Smooth muscle cell (in vitro differentiated cells): Measurements from ENCODE around the gene CST11. TPM values are rescaled to one million over a fixed set of nuclear protein-coding genes. Genes with fewer than 3 reads are reported as not detected.

ENCODE experiments used
- DNase-seq: peaks from one replicate; lab custom pipeline; 2025; ENCODE audit not compliant: unreplicated experiment; lab: John Stamatoyannopoulos, UW
- H2AFZ ChIP-seq: fragments of 200-600 bp; sonication (generic); 2 replicates; pipeline ENCODE4 v1.6.0; 2016; ENCODE audit warnings: antibody characterized with exemption, low read depth, mild to moderate bottlenecking
- H3F3A ChIP-seq: fragments of 200-600 bp; sonication (generic); 2 replicates; pipeline ENCODE4 v1.6.0; 2017; ENCODE audit warnings: antibody characterized with exemption, low read depth
- H3K27ac ChIP-seq: fragments of 200-600 bp; sonication (generic); 2 replicates; pipeline ENCODE4 v1.5.1; 2016; ENCODE audit warnings: low read depth, mild to moderate bottlenecking
- H3K27me3 ChIP-seq: fragments of 200-600 bp; sonication (generic); 2 replicates; pipeline ENCODE4 v1.6.1; 2016; ENCODE audit warnings: low read depth, mild to moderate bottlenecking
- H3K36me3 ChIP-seq: fragments of 200-600 bp; sonication (generic); 2 replicates; pipeline ENCODE4 v1.5.1; 2016; ENCODE audit warnings: low read depth
- H3K4me1 ChIP-seq: fragments of 200-600 bp; sonication (generic); 2 replicates; pipeline ENCODE4 v1.5.1; 2016; ENCODE audit warnings: low read depth
- H3K4me2 ChIP-seq: fragments of 200-600 bp; sonication (generic); 2 replicates; pipeline ENCODE4 v1.6.0; 2016; ENCODE audit warnings: mild to moderate bottlenecking
- H3K4me3 ChIP-seq: fragments of 200-600 bp; sonication (generic); 2 replicates; pipeline ENCODE4 v1.5.1; 2016; ENCODE audit warnings: mild to moderate bottlenecking
- H3K79me2 ChIP-seq: fragments of 200-600 bp; sonication (generic); 2 replicates; pipeline ENCODE4 v1.6.0; 2016; ENCODE audit warnings: low read depth, mild to moderate bottlenecking
- H3K9ac ChIP-seq: fragments of 200-600 bp; sonication (generic); 2 replicates; pipeline ENCODE4 v1.6.0; 2016; ENCODE audit warnings: low read depth
- H3K9me3 ChIP-seq: fragments of 200-600 bp; sonication (generic); replicated peaks from 2 replicates; pipeline ENCODE4 v1.5.1; 2016; ENCODE audit warnings: low read depth
- H4K20me1 ChIP-seq: fragments of 200-600 bp; sonication (generic); 2 replicates; pipeline ENCODE4 v1.6.0; 2016; ENCODE audit warnings: low read depth
- WGBS: methylation state at CpG from one replicate; pipeline ENCODE4 v1.1.7; 2016; ENCODE audit warnings: low lambda C conversion rate; 5-methylcytosine and 5-hydroxymethylcytosine counted together
- polyA plus RNA-seq: library from polyadenylated mRNA; unstranded; fragments of >200 nt; fragmentation: Nextera tagmentation; extraction: Ambion mirVana; gene quantifications from 2 replicates; pipeline ENCODE4 v1.2.1, GENCODE V29; 2016
- total RNA-seq: library from RNA; depleted of rRNA; stranded (reverse); fragments of >200 nt; gene quantifications from 2 replicates; pipeline ENCODE4 v1.2.3, GENCODE V29; 2014
- TF ChIP-seq, protein P1 (sequence below): fragments of 200-600 bp; sonication (generic); IDR thresholded peaks from 2 replicates; pipeline ENCODE4 v1.5.1; 2017; ENCODE audit warnings: borderline replicate concordance, mild to moderate bottlenecking, antibody characterized with exemption; ENCODE audit not compliant: insufficient read depth, poor library complexity, severe bottlenecking

The CST11 gene
- total and polyA plus RNA-seq, 2 experiments from 2014 or later: not detected

GRCh38 chr20:23433628-23434027 lies 19.0 kb downstream of the CST11 start:
- H3K4me1 ChIP-seq: no peaks in the 10 kb centered on the region
- WGBS: 92% methylated on average over 3 of the region's 3 CpGs
- no peaks in the 10 kb centered on the region for H3F3A ChIP-seq
- DNase-seq: no peak
- H3K4me2 ChIP-seq: no peak overlapping the region
- no peaks in the 10 kb centered on the region for H3K27me3 ChIP-seq
- H3K4me3 ChIP-seq: no peak overlapping the region
- no peak overlapping the region for H2AFZ ChIP-seq
- H3K9ac ChIP-seq: no peak overlapping the region
- H3K79me2 ChIP-seq: no peaks in the 10 kb centered on the region
- no peaks in the 10 kb centered on the region for H3K9me3 ChIP-seq
- TF ChIP-seq, protein P1, sequence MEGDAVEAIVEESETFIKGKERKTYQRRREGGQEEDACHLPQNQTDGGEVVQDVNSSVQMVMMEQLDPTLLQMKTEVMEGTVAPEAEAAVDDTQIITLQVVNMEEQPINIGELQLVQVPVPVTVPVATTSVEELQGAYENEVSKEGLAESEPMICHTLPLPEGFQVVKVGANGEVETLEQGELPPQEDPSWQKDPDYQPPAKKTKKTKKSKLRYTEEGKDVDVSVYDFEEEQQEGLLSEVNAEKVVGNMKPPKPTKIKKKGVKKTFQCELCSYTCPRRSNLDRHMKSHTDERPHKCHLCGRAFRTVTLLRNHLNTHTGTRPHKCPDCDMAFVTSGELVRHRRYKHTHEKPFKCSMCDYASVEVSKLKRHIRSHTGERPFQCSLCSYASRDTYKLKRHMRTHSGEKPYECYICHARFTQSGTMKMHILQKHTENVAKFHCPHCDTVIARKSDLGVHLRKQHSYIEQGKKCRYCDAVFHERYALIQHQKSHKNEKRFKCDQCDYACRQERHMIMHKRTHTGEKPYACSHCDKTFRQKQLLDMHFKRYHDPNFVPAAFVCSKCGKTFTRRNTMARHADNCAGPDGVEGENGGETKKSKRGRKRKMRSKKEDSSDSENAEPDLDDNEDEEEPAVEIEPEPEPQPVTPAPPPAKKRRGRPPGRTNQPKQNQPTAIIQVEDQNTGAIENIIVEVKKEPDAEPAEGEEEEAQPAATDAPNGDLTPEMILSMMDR: no peak
- no peak overlapping the region for H3K27ac ChIP-seq
- H4K20me1 ChIP-seq: no peaks in the 10 kb centered on the region
- H3K36me3 ChIP-seq: no peaks in the 10 kb centered on the region

DNA sequence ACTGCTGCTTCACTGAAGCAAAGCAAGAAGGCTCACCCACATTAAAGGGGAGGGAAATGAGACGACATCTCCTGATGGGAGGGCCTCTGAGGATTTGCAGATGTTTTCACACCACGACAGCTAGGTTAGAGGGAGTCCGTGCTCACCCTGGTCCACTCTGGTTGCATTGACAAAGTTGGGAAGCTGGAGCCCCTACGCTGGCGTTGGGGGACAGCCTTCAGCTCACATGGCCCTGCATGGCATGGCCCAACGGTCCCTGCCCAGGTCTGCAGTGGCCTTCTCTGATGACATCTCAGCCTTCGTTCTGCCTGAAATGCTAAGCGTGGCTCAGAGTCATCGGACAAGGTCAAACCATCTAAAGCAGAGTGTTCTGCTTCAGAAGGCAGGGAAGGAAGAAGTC lies 27.5 kb downstream of the CST11 start:
- no peaks in the 10 kb centered on the region for H3K9me3 ChIP-seq
- H3K4me2 ChIP-seq: no peak overlapping the region
- TF ChIP-seq, protein P1: no peak
- H2AFZ ChIP-seq: no peak overlapping the region
- H3K27ac ChIP-seq: no peak overlapping the region
- H3K79me2 ChIP-seq: peaks cover 10% of the 10 kb centered on the region
- no peaks in the 10 kb centered on the region for H3K27me3 ChIP-seq
- no peaks in the 10 kb centered on the region for H3K36me3 ChIP-seq
- H4K20me1 ChIP-seq: no peaks in the 10 kb centered on the region
- H3K9ac ChIP-seq: no peak overlapping the region
- 87% methylated on average over 9 of the region's 9 CpGs for WGBS
- H3K4me3 ChIP-seq: no peak overlapping the region
- peaks cover 5% of the 10 kb centered on the region for H3K4me1 ChIP-seq
- H3F3A ChIP-seq: peaks cover 4% of the 10 kb centered on the region
- no peak for DNase-seq

DNA sequence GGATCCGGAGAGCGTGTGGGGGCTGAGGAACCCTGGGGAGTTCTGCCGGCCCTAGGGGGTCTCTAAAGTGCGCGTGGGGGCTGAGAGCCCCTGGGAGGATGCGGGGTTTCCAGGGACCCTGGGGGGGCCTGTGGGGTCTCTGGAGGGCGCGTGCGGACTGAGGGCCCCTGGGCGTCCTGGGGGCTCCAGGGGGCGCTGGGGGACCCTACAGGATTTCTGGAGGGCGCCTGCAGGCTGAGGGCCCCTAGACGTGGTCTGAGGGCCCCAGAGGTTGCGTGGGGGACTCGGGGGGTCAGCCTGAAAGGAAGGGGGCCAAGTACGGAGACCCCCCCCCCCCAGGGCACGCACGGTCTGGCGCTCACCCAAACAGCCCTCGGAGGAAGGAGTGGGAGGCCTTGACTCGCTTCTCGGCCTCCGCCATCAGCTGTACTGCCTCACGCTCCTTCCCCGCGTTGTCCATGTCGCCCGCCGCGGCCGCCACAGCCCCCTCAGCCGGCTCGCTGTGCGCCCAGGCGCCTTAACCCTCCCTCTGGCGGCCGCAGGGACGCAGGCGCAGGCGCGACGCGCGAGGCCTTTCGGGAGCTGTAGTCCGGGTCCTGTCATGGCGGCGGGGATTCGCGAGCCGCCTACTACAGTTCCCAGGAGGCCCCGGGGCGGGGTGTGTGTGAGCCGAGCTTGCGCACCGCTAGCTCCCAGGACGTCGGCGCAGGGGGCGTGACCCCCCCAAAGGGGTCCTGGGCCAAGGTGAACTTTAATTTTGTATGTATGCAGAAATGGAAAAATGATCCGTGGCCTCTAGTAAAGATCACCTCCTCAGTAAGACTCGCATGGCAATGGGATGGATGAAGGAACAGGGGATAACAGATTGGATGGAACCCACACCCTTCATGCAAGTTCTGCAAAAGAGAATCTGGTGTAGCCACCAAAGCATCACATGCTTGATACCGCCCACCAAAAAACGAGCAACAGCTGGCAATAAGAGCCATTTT lies 31.4 kb downstream of the CST11 start, which contains the start of gene NAPB:
NAPB (minus strand) TSS at position 546 of the 989 bp plus-strand sequence; CDS start at position 460, 86 bp downstream.
- peak within 1 kb of the TSS; percentile 84 for H3K4me3 ChIP-seq
- peak within 1 kb of the TSS; percentile 92 for H3K9ac ChIP-seq
- no peaks in the 10 kb centered on the region for H3K36me3 ChIP-seq
- H3K79me2 ChIP-seq: peaks cover 46% of the 10 kb centered on the region
- H3K27me3 ChIP-seq: no peaks in the 10 kb centered on the region
- peaks cover 30% of the 10 kb centered on the region for H4K20me1 ChIP-seq
- 1% methylated on average over 46 of the region's 64 CpGs for WGBS
- peak within 1 kb of the TSS; percentile 75 for H3K27ac ChIP-seq
- TF ChIP-seq, protein P1: peak; percentile 7
- no peaks in the 10 kb centered on the region for H3K9me3 ChIP-seq
- H2AFZ ChIP-seq: peak within 1 kb of the TSS; percentile 77
- H3K4me2 ChIP-seq: peak within 1 kb of the TSS; percentile 99
- peak; percentile 77 for DNase-seq
- peaks cover 4% of the 10 kb centered on the region for H3F3A ChIP-seq
- peaks cover 9% of the 10 kb centered on the region for H3K4me1 ChIP-seq
